Measurements from ENCODE around the gene ATP6V1F.

DNA sequence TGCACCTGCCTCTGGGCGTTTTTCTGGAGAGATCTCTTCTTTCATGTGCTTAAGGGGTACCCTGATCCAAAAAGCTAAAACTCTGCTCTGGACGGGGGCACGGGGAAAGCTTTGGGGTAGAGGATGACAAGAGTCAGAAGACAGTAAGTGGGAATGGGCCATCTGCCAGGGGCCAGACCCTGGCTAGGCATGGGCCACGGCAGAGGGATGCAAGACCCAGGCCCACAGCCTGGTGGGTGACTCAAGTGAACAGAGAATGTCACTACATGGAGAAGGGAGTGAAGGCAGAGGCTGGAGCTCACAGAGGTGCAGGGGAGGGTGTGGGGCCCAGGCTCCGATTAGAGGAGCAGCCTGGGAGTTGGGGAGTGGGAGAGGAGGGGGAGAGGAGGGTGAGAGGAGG is 17.2 kb upstream of the ATP6V1F start:
- TF ChIP-seq, protein P1, sequence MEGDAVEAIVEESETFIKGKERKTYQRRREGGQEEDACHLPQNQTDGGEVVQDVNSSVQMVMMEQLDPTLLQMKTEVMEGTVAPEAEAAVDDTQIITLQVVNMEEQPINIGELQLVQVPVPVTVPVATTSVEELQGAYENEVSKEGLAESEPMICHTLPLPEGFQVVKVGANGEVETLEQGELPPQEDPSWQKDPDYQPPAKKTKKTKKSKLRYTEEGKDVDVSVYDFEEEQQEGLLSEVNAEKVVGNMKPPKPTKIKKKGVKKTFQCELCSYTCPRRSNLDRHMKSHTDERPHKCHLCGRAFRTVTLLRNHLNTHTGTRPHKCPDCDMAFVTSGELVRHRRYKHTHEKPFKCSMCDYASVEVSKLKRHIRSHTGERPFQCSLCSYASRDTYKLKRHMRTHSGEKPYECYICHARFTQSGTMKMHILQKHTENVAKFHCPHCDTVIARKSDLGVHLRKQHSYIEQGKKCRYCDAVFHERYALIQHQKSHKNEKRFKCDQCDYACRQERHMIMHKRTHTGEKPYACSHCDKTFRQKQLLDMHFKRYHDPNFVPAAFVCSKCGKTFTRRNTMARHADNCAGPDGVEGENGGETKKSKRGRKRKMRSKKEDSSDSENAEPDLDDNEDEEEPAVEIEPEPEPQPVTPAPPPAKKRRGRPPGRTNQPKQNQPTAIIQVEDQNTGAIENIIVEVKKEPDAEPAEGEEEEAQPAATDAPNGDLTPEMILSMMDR (IDR thresholded peaks at IDR 0.05; ENCODE audit: low read depth, low read length): no peak
- no peak for TF ChIP-seq EZH2phosphoT487 (IDR thresholded peaks at IDR 0.05; ENCODE audit: low read depth)
